ENCODE measurements around the gene COBL.

Gene COBL

DNA sequence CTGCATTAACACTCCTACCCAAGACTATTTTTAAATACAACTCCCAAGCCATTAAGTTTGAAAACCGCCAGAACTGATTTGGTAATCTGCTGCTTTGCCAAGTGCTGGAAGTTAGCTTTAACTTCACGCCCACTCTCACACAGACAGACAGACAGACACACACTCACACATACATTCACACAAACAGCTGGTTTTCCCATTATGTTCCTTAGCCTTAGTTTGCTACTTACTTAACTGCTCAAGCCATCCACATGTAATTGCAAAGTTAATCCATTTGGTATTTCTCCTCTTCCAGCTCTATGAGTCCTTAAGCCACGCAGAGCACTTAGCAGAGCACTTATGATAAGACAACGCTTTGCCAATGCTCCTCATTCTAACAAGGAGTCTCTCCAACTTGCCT is 8.3 kb downstream of the COBL start:
- DNase-seq, result peak in 1 of 58 donors; percentile 51

DNA sequence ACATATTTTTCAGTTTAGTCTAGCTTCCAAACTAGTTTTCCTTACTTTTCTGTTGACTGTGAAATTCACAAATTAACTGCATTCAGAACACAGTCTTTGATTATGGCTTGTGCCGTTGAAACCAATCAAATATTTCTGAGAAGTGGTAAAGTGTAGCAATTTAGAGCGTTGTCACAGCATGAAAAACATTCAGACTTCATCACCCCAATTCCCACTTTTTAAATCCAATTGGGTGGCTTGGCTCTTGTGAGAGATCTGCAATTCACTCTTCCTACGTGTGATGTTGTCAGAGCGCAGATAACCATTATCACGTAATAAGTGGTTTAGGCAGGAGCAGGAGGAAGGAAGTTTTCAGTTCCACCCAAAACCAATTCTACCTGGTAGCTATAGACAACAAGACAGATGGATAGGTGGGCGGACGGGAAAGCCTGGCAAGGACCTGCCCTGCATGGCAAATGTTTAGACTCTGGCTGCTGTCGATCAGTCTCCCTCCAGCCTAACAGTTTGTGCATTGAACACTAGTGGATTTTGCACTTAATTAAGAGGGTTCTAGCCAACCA is 8.9 kb downstream of the COBL start:
- DNase-seq, result no peak

DNA sequence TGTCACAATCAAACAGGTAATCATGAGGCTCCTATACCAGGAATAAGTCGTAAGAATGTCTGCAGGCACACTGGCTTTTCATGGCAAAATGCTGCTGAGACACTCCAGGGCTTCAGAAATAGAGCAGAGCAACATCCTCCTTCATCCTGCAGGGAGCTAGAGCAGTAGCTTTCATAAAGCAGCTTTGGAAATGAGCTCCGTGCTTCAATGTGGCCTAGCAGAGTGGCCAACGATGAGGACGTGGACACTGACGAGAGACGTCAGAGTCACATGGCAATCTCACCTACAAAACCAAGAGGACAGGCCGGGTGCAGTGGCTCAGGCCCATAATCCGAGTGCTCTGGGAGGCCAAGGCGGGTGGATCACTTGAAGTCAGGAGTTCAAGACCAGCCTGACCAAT is 9.8 kb downstream of the COBL start:
- no peak for DNase-seq

DNA sequence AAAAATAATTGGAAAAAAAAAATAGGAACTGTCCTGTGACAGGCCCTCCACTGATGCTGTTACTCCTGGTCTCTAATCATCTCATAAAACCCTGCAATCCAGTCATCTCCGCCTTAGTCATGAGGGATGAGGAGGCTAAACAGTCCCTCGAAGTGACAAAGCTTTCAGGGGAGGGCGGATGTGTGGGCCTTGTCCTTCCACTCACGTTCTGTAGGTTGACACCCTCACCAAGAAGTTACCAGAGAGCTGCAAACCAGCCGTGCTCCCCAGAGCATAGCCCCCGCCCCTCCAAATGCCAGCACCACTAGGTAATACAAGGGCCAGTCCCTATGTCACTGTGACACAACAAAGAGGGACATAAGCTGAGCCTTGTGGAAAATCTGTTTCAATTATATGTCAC is 11.9 kb downstream of the COBL start:
- DNase-seq, result peak in 1 of 58 donors; percentile 18

DNA sequence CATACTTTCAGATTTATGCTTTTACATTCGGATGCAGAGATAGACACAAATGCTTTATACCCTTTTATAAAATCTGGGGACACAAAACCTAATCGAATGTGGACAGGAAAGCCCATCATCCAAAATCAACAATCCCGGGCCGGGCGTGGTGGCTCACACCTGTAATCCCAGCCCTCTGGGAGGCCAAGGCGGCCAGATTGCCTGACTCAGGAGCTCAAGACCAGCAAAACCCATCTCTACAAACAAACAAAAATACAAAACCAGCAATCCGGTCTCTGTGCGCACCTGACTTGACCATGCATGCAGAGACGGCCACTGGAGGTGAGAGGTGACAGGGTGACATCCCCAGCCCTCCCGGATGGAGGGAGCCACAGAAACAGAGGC is 13.5 kb downstream of the COBL start:
- DNase-seq, result peak in 1 of 58 donors; percentile 35

DNA sequence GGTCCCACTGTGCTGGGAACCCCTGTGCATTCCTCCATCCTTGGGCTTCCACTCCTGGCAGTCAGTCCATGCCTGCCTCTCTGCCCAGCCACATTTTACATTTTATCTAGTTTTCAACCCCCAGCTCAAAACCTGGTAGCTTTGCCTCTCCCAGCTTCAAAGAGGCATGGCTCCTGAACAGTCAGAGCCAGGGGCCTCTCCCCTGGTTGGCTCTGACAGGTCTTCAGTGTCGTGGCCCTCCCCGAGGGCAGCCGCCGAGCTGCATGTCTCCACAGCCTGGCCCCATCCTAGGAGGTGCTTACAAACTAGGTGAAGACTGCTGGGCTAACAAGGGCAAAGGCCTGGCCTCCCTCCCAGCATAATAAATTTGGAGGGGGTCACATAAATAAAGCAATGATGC is 14.8 kb downstream of the COBL start:
- no peak for DNase-seq

DNA sequence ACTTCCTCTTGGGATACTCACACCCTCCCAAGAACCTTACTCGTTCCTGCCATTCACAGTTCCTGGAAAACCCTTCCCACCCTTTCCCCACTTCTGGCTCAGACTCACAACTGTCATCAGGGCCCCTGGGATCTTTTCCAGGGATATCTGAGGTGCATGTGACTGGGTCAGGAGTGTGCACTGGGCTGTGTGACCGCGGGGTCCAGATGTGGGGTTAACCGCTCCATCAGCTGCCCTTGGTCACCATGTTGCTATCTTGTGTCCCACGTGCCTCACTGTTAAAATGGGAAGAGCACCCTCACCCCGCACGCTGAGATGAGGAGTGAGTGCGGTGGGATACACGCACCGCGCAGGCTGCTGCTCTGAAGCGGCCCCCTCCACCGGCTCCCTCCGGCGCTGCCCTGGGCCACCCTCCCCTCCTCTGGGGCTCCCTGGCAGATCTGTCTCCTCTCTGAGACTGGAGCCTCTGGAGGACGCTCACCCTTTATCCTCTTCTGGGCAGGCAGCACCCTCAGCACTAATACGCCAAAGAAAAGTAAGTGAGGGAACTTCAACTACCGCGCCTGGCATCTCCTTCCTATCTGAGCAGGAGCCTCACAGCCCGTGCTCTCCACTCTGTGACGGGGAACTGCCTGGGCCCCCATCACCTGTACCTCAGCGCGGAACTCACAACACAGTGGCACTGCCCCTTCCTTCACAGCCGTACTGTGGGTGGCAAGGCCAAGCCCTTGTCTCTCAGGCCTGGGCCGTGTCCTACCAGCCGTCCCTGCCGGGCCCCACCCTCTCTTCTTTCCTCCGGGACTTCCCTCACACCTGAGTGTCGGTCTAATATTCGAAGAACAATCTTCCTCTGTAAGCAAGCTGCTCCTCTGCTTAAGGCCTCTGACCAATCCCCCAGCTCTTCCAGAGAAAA is 15.6 kb downstream of the COBL start:
- DNase-seq, result peak in 1 of 58 donors; percentile 44

DNA sequence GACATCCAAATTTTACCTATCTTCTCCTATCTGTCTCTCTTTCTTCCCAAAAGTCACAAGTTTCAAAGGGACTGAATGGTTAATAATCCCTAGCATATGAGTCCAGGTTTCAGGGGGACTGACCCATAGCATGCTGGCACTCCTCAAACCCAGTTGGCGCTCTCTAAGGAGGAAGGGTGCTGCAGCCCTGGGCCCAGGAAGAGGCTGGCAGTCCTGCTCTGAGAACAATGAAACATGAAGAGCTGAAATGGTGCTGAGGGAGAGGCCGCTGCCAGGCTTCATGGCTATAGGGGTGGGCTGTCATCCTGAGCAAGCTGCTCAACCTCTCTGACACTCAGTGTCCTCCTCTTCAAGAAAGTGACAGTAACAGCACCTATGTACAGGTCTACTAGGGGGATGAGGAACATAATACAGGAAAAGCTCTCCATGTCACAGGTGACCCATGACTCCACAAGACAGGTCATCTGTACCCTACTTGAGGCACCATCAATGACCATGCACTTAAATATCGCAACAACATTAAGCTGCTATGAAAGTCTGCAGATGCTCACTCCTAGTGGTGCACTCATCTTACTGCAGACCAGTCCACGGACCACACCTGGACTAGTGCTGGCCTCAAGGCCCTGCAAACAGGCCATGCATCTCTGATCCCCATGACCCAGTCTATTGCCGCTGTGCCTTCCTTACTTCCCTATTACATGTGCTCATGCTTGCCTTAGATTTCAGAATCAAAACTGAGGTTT is 17.0 kb downstream of the COBL start:
- no peak for DNase-seq

DNA sequence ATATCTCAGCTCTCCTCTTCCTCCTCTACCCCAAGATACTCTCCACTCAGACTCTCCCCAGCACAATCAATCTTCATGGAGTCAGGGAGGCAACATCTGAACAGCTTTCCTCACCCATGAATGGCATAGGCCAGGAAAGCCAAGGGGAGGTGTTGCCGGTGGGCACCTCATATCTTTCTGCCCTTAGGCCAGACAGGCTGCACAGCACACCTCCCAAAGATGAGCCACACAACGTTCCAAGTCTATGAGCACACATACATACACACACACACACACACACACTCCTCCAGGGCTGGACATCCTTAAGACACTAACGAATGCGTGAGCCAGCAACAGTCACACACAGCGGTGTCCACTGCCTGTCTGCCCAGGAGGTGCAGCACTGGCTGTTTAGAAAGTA is 17.7 kb downstream of the COBL start:
- DNase-seq, result no peak

DNA sequence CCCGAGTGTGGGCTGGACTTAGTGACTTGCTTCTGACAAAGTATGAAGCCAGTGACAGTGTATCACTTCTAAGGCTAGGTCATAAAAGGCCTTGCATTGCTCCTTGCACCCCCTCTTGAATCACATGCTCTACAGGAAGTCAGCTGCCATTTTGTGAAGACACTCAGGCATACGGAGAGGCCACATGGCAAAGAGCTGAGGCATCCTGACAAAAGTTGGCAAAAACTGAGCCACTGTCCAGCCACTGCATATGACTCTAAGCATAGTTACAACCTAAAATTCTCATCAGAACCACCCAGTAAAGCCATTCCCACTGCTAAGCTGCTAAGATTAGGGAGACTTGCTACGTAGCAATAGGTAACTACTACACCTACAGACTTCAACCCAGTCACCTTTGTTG is 18.6 kb downstream of the COBL start:
- DNase-seq, result no peak

DNA sequence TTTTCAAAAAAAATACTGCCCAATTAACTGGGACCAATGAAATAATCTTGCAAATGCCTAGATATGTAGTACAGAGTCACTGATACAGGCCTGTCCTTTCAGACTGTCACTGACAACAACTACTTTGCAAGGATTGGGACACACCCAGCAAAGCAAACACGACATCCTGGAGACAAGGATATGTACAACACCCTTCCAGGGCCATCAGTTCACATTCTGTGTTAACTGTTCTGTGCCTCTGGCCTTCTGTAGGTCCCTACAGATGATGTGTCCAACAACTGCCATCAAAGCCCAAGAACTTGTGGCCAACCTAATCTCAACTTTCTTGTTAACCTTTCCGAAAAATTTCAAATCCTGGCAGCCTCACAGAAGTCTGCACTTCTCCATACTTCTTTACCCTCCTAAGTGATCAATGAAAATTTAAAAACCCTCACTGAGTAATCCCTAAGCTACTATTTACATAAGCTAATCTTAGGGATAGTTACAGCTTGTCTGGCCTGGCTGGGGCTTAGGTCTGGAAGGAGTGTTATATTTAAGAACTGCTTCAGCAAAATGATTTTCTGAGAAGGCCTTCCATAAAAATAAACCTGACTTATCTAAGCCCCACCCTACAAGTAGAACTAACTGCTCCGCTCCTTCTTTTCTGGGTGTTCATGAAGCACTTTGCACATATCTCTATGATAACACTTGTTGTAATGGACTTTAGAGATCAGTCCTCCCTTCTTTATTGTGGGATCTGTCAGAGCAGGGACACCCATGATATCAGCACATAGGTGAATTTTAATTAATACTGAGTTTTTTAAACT is 21.0 kb downstream of the COBL start:
- DNase-seq, result no peak

DNA sequence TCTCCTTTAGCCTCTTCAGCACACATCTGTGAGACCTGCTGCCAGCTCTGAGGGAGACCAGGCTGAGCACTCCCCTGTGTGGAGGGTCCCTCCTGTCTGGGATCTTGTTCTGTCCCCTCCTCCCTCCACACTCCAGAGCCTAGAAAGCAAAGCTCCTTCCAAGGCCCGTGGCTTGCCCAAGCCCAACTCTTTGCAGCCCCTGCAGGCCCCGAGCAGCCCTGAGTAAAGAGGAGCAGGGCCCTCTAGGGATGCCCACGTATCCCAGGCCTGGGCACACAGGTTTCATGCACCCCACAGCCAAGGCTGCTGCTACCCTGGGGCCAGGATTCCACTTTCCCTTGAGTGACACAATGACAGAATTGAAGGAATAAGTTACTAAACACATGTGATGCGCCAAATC is 24.0 kb downstream of the COBL start:
- no peak for DNase-seq

DNA sequence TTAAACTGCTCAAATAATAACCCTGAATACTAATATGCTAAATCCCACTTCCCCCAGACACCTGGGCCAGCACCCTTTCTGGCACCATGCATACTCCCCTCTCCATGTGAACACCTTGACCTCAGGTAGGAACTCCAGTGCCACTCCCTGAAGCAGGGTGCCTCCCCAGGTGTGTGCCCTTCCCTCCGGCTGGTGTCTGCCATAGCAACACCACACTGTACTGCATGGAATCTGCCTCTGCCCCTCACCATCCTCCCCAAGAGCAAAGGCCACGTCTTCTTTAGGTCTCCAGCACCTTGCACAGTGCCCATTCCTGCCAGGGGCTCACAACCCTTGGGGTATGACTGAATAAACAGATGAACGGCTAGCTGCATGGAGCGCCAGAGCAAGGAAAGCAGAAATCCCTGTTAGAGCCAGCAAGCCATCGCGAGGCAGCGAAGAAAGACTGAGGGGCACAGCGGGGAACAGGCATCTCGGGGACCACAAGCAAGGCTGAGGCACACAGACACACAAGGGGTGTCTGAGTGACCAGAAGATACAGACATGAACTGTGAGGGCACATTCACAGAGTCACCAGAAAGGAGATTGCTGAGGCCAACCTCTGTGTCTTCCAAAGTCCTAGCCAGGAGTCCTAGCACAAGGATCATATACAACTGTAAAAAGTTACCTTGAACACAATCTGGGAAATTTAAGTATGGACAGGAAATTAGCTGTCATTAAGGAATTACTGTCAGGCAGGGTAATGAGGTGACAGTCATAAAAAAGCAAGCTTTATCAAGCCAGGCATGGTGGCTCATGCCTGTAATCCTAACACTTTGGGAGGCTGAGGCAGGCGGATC is 25.7 kb downstream of the COBL start:
- no peak for DNase-seq

DNA sequence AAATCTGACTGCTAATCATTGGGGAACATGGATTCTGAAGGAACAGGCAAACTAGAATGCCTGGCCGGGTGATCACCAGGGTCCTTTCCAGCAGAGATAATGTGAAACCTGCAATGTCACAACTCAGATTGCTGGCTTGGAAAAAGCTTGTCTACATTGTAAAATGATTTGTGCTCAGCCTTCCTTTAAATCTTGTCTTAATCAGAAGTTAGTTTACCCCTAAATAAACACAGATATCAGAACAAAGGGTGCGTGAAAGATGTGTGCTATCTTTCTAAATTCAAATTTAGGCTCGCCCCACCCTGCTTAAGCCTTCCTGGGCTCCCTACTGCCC is 26.3 kb downstream of the COBL start:
- no peak for DNase-seq

DNA sequence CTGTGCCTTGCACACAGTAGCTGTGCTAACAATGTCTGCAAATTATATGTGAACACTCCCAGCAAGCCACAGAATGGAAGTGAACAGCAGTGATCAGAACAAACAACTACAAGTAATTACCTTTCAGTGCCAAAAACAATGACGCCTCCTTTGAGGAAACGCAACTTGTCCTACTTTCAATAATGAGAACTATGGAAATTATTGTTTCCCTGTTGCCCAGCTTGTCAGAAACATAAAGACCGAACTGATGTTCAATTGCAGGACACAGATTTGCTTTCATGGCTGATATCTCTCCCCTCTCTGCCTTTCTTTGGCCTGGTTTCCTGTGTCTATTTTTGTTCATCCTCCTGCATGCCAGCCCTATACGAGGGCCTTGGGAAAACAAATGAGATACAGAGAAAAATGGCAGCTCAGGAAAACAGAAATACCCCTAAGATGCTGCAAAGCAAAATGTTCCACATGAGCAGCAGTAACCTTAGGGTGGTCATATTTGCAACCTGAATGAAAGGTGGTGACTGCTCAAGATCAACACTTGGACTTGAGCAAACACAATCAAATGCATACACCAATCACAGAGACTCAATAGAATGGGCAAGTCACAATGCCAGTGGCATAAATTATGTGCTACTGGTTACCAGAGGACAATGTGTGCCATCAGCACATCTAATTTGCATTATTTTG is 26.8 kb downstream of the COBL start:
- DNase-seq, result peak in 4 of 58 donors; percentile 44 to 65 (median 47)

DNA sequence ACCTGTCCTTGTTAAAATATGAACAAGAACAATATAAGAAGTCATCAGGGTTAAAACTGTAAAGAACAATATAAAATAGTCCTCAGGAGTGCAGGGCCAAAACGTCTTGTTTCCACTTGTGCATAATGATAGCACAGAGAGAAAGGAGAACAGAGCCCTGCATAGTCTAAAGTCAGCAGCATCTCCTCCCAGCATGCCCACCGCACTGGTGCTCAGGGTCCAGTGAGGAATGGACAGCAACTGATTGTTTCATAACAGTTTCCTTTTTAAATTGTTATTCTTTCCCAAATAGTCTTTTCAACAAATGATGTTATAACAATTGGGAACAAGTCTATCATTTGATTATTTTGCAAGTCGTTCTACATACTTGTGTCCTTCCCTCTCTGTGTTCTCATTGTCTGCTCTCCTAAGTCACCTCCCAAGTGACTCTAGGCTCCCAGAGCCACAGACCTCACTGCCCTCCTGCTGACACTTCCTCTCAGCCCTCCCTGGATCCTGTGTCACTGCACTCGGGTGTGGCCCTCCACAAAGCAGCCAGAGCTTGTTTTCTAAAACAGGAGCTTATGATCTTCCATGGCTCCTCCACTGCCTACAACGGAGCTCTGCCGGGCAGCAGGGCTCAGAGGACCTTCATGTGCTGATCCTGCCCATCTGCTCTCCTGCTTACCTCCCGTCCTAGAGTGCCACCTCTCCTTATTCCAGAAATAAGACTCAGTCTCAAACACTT is 27.6 kb downstream of the COBL start:
- peak in 1 of 58 donors; percentile 56 for DNase-seq

DNA sequence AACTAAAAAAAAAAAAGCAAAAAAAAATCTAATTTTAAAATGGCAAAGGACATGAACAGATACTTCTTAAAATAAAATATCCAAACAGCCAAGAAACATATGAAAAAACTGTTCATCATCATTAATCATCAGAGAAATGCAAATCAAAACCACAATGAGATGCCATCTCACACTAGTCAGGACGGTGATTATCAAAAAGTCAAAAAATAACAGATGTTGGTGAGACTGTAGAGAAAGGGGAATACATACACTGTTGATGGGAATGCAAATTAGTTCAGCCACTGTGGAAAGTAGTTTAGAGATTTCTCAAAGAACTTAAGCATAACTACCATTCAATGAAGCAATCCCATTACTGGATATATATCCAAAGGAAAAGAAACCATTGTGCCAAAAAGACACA is 30.2 kb downstream of the COBL start:
- DNase-seq, result no peak

DNA sequence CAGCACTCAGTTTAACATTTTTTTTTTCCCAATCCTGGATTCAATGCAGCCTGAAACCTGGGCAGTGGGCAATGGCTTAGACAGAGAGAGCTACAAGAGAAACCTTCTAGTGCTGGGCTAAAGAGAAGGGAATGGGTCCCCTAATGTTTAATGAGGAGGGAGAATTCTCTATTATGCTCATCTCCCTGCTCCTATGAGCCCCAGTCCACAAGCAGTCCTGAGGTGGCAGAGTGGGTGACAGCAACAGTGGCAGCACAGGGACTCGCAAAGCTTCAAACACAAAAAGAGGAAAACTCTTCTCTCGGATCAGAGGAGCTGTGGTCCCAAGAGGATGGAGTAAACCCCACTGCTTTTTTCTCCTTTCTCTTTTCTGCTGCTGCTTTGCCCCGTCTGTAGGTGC is 36.5 kb downstream of the COBL start:
- DNase-seq, result no peak

DNA sequence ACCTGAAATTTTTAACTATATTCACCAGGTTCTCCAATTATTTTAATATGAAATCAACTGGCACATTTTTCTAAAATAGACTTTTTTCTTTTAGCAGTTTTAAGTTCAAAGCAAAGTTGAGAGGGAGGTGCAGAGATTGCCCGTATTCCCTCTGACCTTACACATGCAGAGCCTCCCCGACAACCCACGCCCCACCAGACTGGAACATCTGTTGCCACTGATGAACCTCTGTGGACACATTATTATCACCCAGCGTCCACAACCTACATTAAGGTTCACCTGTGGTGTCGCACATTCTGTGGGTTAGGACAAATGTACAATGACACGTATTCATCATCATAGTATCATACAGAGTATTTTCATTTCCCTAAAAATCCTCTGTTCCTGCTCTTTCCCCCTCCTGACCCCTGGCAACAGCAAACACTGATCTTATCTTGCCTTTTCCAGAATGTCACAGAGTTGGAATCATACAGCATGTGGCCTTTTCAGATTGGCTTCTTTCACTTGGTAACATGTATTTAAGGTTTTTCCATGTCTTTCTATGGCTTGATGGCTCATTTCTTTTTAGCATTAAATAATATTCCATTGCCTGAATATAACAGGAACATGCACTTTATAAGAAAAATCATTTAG is 37.1 kb downstream of the COBL start:
- DNase-seq, result no peak
